ENCODE results near the gene EHD4.
A peak's percentile ranks its signal among the peaks of the same experiment; 100 is the strongest.

The EHD4 gene

GRCh38 chr15:41895491-41895890, 76.9 kb downstream of the EHD4 start:
- no peak overlapping the region for H3K4me3 ChIP-seq (ENCODE audit: low read depth, low read length)
- no peak for DNase-seq (ENCODE audit: low read depth)
- TF ChIP-seq, protein P1, sequence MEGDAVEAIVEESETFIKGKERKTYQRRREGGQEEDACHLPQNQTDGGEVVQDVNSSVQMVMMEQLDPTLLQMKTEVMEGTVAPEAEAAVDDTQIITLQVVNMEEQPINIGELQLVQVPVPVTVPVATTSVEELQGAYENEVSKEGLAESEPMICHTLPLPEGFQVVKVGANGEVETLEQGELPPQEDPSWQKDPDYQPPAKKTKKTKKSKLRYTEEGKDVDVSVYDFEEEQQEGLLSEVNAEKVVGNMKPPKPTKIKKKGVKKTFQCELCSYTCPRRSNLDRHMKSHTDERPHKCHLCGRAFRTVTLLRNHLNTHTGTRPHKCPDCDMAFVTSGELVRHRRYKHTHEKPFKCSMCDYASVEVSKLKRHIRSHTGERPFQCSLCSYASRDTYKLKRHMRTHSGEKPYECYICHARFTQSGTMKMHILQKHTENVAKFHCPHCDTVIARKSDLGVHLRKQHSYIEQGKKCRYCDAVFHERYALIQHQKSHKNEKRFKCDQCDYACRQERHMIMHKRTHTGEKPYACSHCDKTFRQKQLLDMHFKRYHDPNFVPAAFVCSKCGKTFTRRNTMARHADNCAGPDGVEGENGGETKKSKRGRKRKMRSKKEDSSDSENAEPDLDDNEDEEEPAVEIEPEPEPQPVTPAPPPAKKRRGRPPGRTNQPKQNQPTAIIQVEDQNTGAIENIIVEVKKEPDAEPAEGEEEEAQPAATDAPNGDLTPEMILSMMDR (IDR thresholded peaks at IDR 0.05; ENCODE audit: low read depth, low read length, missing control alignments), result no peak
- in situ Hi-C loops (cut with HindIII; ENCODE audit: low sequenced_read_pairs), result loop anchor here (25.0 kb wide), 1 partner anchor 108 kb away; no protein-coding TSS in a partner anchor

GRCh38 chr15:41894791-41895463, 77.4 kb downstream of the EHD4 start:
- TF ChIP-seq, protein P1 (IDR thresholded peaks at IDR 0.05; ENCODE audit: low read depth, low read length, missing control alignments), result no peak
- peak; percentile 20 for DNase-seq (ENCODE audit: low read depth)
- in situ Hi-C loops (cut with HindIII; ENCODE audit: low sequenced_read_pairs), result loop anchor here (25.0 kb wide), 1 partner anchor 108 kb away; no protein-coding TSS in a partner anchor
- H3K4me3 ChIP-seq (ENCODE audit: low read depth, low read length), result no peak overlapping the region

- DNase-seq (ENCODE audit: low read depth), result no peak
- H3K4me3 ChIP-seq (ENCODE audit: low read depth, low read length), result no peak overlapping the region
- TF ChIP-seq, protein P1 (IDR thresholded peaks at IDR 0.05; ENCODE audit: low read depth, low read length, missing control alignments), result no peak
- in situ Hi-C loops (cut with HindIII; ENCODE audit: low sequenced_read_pairs), result loop anchor here (25.0 kb wide), 1 partner anchor 107 kb away; no protein-coding TSS in a partner anchor
These were observed 78.0 kb downstream of the EHD4 start for GRCh38 chr15:41894251-41894790.

DNA sequence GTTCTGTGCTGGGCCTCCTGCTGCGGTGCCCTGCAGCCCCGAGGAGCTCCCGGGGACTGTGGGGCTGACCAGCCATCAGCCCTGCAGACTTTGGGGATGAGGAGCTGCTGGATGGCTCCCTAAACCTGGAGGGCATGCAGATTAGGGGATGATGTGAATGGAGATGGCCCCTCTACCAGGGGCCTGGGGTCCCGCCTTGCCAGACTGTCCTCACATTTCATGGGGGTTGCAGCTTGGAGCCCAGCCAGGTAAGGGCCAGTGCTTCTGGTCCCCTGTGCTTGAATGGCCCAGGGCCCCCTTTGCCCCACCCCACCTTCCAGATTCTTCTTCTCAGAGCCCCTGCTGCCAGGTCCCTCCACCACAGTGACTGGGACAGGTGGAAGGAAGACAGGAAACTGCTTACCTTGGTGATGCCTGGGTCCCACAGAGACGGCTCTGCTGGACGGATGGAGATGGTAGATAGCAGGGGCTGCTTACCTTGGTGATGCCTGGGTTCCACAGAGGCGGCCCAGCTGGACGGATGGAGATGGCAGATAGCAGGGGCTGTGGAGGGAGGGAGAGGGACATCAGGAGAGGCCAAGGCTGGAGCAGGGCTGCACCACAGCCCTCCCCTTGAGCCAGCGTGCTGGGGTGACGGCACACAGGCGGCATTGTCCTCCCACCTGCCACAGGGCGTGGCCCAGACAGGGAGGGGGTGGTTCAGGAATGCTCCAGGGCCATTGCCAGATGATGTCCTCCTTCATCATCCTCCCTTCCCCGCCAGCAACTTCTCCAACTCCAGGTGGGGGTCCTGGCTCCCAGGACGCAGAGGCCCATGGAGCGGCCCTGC, 78.7 kb downstream of the EHD4 start, which contains the start of gene SPTBN5:
Gene SPTBN5, minus strand, starts transcription at position 632 of the 829 bp plus-strand sequence. Its CDS starts 556 bp downstream, at position 76.
- no peak within 1 kb of the TSS for H3K4me3 ChIP-seq (ENCODE audit: low read depth, low read length)
- in situ Hi-C loops (cut with HindIII; ENCODE audit: low sequenced_read_pairs), result loop anchor here (25.0 kb wide), 1 partner anchor 106 kb away; no protein-coding TSS in a partner anchor
- no peak for DNase-seq (ENCODE audit: low read depth)
- TF ChIP-seq, protein P1 (IDR thresholded peaks at IDR 0.05; ENCODE audit: low read depth, low read length, missing control alignments), result no peak

GRCh38 chr15:41892621-41893421, 79.5 kb downstream of the EHD4 start:
- DNase-seq (ENCODE audit: low read depth), result no peak

More at GRCh38 chr15:41892621-41893421, 79.5 kb downstream of the EHD4 start:
- TF ChIP-seq, protein P1 (IDR thresholded peaks at IDR 0.05; ENCODE audit: low read depth, low read length, missing control alignments), result no peak
- in situ Hi-C loops (cut with HindIII; ENCODE audit: low sequenced_read_pairs), result loop anchor here (25.0 kb wide), 1 partner anchor 106 kb away; no protein-coding TSS in a partner anchor
- H3K4me3 ChIP-seq (ENCODE audit: low read depth, low read length), result no peak overlapping the region

Measured in astrocyte of the cerebellum (primary cell).